HCT116 (cell line): ENCODE results near the gene LHFPL4. TPM values are rescaled to one million over a fixed set of nuclear protein-coding genes. Genes with fewer than 3 reads are reported as not detected.

Experiments used
- ATAC-seq: fragments of 200-7000 bp; cut with Tn5 transposase; 2 replicates; pipeline ENCODE4 v1.9.1; 2020; ENCODE audit warnings: mild to moderate bottlenecking, moderate library complexity
- BruUV-seq: library from RNA; stranded (reverse); fragments of 400-500 nt; replicated peaks from 2 replicates; lab custom pipeline; 2021; lab: Mats Ljungman, UMichigan
- CTCF ChIA-PET: fragments of 300-600 bp; sonication (Branson Sonifier 250); formaldehyde crosslinking; loops from one replicate; lab custom pipeline; 2021; ENCODE audit warnings: antibody characterized with exemption; lab: Charles Lee
- POLR2A ChIA-PET: fragments of 300-600, 350-600 bp; sonication (Branson Sonifier 250); formaldehyde crosslinking; loops from one replicate; lab custom pipeline; 2021; ENCODE audit warnings: antibody characterized with exemption; lab: Charles Lee
- RAD21 ChIA-PET, 2 experiments: fragments of 300-600 bp; sonication (Branson Sonifier 250); formaldehyde crosslinking; loops; one replicate each; lab custom pipeline; 2023; ENCODE audit warnings: low total read pairs in 2 of 2; ENCODE audit not compliant: uncharacterized antibody in 2 of 2, unreplicated experiment in 2 of 2, low non-redundant PET in 1 of 2; lab: Charles Lee
- DNase-seq: peaks from one replicate; pipeline ENCODE4 v3.0.0-alpha.2; 2010; ENCODE audit warnings: low read depth, low spot score
- H2AFZ ChIP-seq: fragments of 200-600 bp; shearing (Covaris generic), sonication (generic); 2 replicates; pipeline ENCODE4 v1.6.1; 2017; ENCODE audit warnings: low read depth, mixed run types, mixed read lengths, antibody characterized with exemption, low read length; ENCODE audit not compliant: poor library complexity, severe bottlenecking
- H3K27ac ChIP-seq: 2 replicates; pipeline ENCODE4 v1.5.1; 2012; ENCODE audit warnings: low read depth, low read length
- H3K27me3 ChIP-seq: fragments of 200-600 bp; sonication (generic); 2 replicates; pipeline ENCODE4 v1.6.1; 2016; ENCODE audit warnings: mixed run types, low read length, mixed read lengths; ENCODE audit not compliant: insufficient read depth
- H3K36me3 ChIP-seq, 2 experiments: fragments of 200-500 bp in 1 of 2; fragments of 200-600 bp in 1 of 2; sonication (Bioruptor generic) in 1 of 2; sonication (generic) in 1 of 2; 2 replicates each; pipeline versions ENCODE4 v1.5.1 to v1.6.1; 2014 to 2016; ENCODE audit warnings: low read length in 2 of 2, inconsistent platforms in 1 of 2, mixed read lengths in 1 of 2, mixed run types in 1 of 2; ENCODE audit not compliant: insufficient read depth in 2 of 2, control insufficient read depth in 1 of 2
- H3K4me1 ChIP-seq, 2 experiments: fragments of 200-600 bp in 1 of 2; sonication (generic) in 1 of 2; 2 replicates each; pipeline versions ENCODE4 v1.5.1 to v1.6.1; 2012 to 2017; ENCODE audit warnings: low read length in 2 of 2, inconsistent platforms in 1 of 2, mild to moderate bottlenecking in 1 of 2, mixed read lengths in 1 of 2, mixed run types in 1 of 2, moderate library complexity in 1 of 2; ENCODE audit not compliant: insufficient read depth in 2 of 2, control insufficient read depth in 1 of 2
- H3K4me2 ChIP-seq: fragments of 200-600 bp; sonication (generic); 2 replicates; pipeline ENCODE4 v1.6.1; 2017; ENCODE audit warnings: mixed run types, low read length, mixed read lengths
- H3K4me3 ChIP-seq, 2 experiments: fragments of 200-600 bp in 1 of 2; sonication (generic) in 1 of 2; replicated peaks in 1 of 2; 2 replicates each; pipeline ENCODE4 v1.5.1; 2011 to 2016; ENCODE audit warnings: low read length in 2 of 2, control low read depth in 1 of 2, low read depth in 1 of 2, mild to moderate bottlenecking in 1 of 2, mixed read lengths in 1 of 2, mixed run types in 1 of 2
- H3K79me2 ChIP-seq: fragments of 200-600 bp; sonication (generic); 2 replicates; pipeline ENCODE4 v1.6.1; 2017; ENCODE audit warnings: mild to moderate bottlenecking, mixed run types, low read length, moderate library complexity, mixed read lengths; ENCODE audit not compliant: insufficient read depth
- H3K9ac ChIP-seq: fragments of 200-600 bp; sonication (generic); 2 replicates; pipeline ENCODE4 v1.6.1; 2016; ENCODE audit warnings: low read length, mixed read lengths
- H3K9me2 ChIP-seq: fragments of 200-600 bp; sonication (generic), shearing (Covaris generic); 2 replicates; pipeline ENCODE4 v1.6.1; 2017; ENCODE audit warnings: mixed run types, mild to moderate bottlenecking, moderate library complexity; ENCODE audit not compliant: insufficient read depth
- H3K9me3 ChIP-seq, 2 experiments: fragments of 200-500 bp in 1 of 2; fragments of 200-600 bp in 1 of 2; sonication (Bioruptor generic) in 1 of 2; sonication (generic) in 1 of 2; 2 replicates each; pipeline ENCODE4 v1.6.1; 2014 to 2017; ENCODE audit warnings: low read length in 2 of 2, mixed read lengths in 2 of 2, inconsistent platforms in 1 of 2, low read depth in 1 of 2, mild to moderate bottlenecking in 1 of 2, mixed run types in 1 of 2, moderate library complexity in 1 of 2; ENCODE audit not compliant: control insufficient read depth in 1 of 2, insufficient read depth in 1 of 2
- H4K20me1 ChIP-seq: fragments of 200-600 bp; sonication (generic), shearing (Covaris generic); 2 replicates; pipeline ENCODE4 v1.6.1; 2017; ENCODE audit warnings: mixed run types, mild to moderate bottlenecking, moderate library complexity; ENCODE audit not compliant: insufficient read depth
- CEBPB ChIP-seq: IDR thresholded peaks from 2 replicates; pipeline ENCODE4 v1.6.1; 2012; ENCODE audit warnings: low read depth
- CTCF ChIP-seq, 3 experiments: fragments of 200-600 bp in 1 of 3; sonication (generic) in 1 of 3; IDR thresholded peaks in 2 of 3; conservative IDR thresholded peaks in 1 of 3; 2 replicates each; pipeline ENCODE4 v1.5.1; 2012 to 2017; ENCODE audit warnings: low read depth in 2 of 3, low read length in 2 of 3, antibody characterized with exemption in 1 of 3, borderline replicate concordance in 1 of 3, control low read depth in 1 of 3, mild to moderate bottlenecking in 1 of 3, mixed read lengths in 1 of 3, mixed run types in 1 of 3, moderate library complexity in 1 of 3; ENCODE audit not compliant: insufficient read depth in 1 of 3
- EGR1 ChIP-seq: IDR thresholded peaks from 2 replicates; pipeline ENCODE4 v1.6.1; 2012; ENCODE audit warnings: low read depth
- ELF1 ChIP-seq: IDR thresholded peaks from 2 replicates; pipeline ENCODE4 v1.6.1; 2012; ENCODE audit warnings: low read depth, borderline replicate concordance
- FOSL1 ChIP-seq: IDR thresholded peaks from 2 replicates; pipeline ENCODE4 v1.6.1; 2012; ENCODE audit warnings: low read depth
- JUND ChIP-seq: IDR thresholded peaks from 2 replicates; pipeline ENCODE4 v1.6.1; 2012
- POLR2AphosphoS5 ChIP-seq: IDR thresholded peaks from 2 replicates; pipeline ENCODE4 v1.6.1; 2011; ENCODE audit warnings: mild to moderate bottlenecking, low read depth, low read length, moderate library complexity
- REST ChIP-seq: IDR thresholded peaks from 2 replicates; pipeline ENCODE4 v1.6.1; 2012; ENCODE audit warnings: low read depth
- SIN3A ChIP-seq: IDR thresholded peaks from 2 replicates; pipeline ENCODE4 v1.6.1; 2012; ENCODE audit warnings: low read depth
- SP1 ChIP-seq: IDR thresholded peaks from 2 replicates; pipeline ENCODE4 v1.6.1; 2012; ENCODE audit warnings: low read depth
- TCF7L2 ChIP-seq: IDR thresholded peaks from 2 replicates; pipeline ENCODE4 v1.7.0; 2011; ENCODE audit warnings: borderline replicate concordance, inconsistent platforms; ENCODE audit not compliant: insufficient read depth, insufficient read length; ENCODE audit errors: extremely low read depth
- ZBTB33 ChIP-seq: IDR thresholded peaks from 2 replicates; pipeline ENCODE4 v1.6.1; 2011; ENCODE audit warnings: mild to moderate bottlenecking, low read length, moderate library complexity; ENCODE audit not compliant: insufficient replicate concordance; ENCODE audit errors: extremely low read depth
- intact Hi-C: fragments of 100-400 bp; cut with micrococcal nuclease; formaldehyde crosslinking; loops from 2 replicates; pipeline ENCODE4 v1.10.0; 2022
- total RNA-seq: library from RNA; stranded (reverse); gene quantifications from one replicate; pipeline ENCODE4 v1.2.1, GENCODE V29; 2021; ENCODE audit not compliant: unreplicated experiment

LHFPL4 gene
- total RNA-seq, 1 experiment from 2014 or later, result not detected

GRCh38 chr3:9549600-9549999 is 4.0 kb downstream of the LHFPL4 start:
- Histone ChIP-seq H3K4me2 (no peak overlapping the region), H4K20me1 (no peaks in the 10 kb centered on the region), H3K27ac (no peak overlapping the region), H3K79me2 (no peaks in the 10 kb centered on the region), H3K4me1 (no peaks in the 10 kb centered on the region), H3K9me3 (no peaks in the 10 kb centered on the region), H3K9ac (no peak overlapping the region), H3K36me3 (no peaks in the 10 kb centered on the region), H3K9me2 (no peaks in the 10 kb centered on the region), H3K27me3 (peaks cover 21% of the 10 kb centered on the region), H3K4me3 (no peak overlapping the region), H2AFZ (no peak overlapping the region)
- CTCF ChIA-PET, result no interaction called here
- BruUV-seq, result no TSS peak
- no peak for ATAC-seq
- intact Hi-C loops, result no loop called here
- RAD21 ChIA-PET, result no interaction called here
- POLR2A ChIA-PET, result no interaction called here
- DNase-seq, result no peak
- TF ChIP-seq TCF7L2 (no peak), POLR2AphosphoS5 (no peak), ELF1 (no peak), FOSL1 (no peak), JUND (no peak), SP1 (no peak), SIN3A (no peak), CTCF (IDR thresholded peaks at IDR 0.05 in 2 of 3, conservative IDR thresholded peaks at IDR 0.05 in 1 of 3; ENCODE audit: borderline replicate concordance in 1 of 3, insufficient read depth in 1 of 3, low read depth in 2 of 3, low read length in 2 of 3) (no peak), ZBTB33 (no peak), CEBPB (no peak), EGR1 (no peak), REST (no peak)
